GM21390 (cell line): Measurements from ENCODE around the gene CSNK2A3.
"Not testable (repeated sequence)": the region's sequence is repeated elsewhere in the genome, so short reads cannot be mapped to it uniquely, and the experiment has no call there.

Experiments used
- ATAC-seq: cut with Tn5 transposase; IDR thresholded peaks from one replicate; pipeline ENCODE4 v1.9.1; 2021; ENCODE audit not compliant: unreplicated experiment

Gene CSNK2A3

DNA sequence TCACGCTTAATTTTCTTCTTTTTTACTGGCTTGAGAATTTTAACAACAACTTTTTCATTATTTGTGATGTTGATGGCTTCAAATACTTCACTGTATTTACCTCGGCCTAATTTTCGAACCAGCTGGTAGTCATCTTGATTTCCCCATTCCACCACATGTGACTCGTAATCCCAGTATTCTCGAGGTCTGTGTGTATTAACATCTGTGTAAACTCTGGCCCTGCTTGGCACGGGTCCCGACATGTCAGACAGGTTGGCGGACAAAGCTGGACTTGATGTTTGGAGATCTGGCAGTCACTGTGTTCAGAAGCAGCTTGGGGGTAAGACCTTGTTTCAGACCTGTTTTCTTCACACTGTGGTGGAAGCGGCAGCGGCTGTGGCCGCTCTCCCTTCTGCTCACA lies at the start of gene CSNK2A3:
Gene CSNK2A3, minus strand, starts transcription at position 373 of the 400 bp plus-strand sequence. Its CDS starts 131 bp downstream, at position 242.
- not testable (repeated sequence) for ATAC-seq

DNA sequence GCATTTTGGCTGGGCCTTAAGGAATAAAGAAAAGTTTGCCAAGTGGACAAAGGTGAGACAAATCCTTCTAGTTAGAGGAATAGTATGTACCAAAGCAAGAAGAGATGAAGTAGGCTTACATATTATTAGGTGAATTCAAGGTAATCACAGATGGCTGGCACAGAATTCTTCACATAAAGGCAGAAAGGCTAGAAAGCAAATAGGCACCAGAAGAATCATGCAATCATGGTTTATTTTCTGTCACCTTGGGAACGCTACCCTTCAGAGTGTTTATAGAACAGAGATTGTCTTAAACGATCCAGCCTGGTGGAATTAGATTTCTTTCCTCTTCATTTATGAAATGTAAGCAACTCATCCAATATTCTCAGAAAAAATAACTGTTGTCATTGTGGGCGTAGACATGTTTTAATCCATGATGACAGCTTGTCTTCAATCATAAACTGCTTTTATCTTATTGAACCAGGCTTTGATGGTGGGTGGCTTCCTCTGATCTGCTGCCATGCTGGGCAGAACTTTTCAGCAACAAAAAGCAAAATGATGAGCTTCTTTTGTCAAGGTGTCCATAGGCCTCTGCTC lies 49.0 kb upstream of the CSNK2A3 start:
- ATAC-seq = no peak

DNA sequence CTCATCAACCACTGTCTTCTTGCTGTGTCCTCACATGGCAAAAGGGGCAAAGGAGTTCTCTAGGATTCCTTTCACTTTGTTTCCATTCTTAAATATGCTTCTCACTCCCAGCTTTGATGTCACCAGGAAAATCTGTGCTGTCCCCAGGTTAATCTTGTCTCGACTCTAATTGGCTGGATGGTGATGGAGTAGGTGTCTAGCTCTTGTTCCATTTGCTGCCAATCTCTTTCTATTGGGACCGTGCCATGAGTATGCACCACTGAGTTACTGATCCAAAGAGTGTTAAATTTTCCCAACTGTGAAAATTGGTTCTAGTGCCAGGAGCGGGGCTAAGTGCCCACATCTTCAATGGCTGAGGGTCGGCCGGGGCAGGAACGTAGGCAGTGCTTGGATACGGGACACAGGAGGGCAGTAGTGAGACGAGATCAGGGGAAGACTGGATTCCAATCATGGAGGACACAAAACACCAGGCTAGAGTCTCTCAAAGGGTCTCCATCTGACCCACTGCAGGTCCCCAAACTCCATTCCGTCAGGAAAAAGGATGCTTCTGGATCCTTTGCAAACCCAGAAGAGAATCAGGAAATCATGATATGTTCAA lies 47.7 kb upstream of the CSNK2A3 start:
- no peak for ATAC-seq

DNA sequence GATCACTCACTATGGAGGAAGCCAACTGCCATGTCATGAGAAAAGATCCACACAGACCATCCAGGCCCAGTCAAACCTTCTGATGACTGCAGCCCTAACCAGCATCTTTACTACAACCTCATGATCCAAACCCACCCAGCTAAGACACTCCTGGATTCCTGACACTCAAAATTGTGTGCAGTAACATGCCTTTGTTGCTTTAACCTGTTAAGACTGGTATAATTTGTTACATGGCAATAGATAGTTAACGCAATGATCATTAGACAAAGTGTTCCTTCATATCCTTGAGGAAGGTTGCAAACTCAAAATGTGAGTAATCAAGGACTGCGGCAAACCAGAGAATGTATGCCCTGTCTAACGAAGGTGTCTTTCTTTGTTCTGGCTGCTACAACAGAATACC lies 47.1 kb upstream of the CSNK2A3 start:
- no peak for ATAC-seq

DNA sequence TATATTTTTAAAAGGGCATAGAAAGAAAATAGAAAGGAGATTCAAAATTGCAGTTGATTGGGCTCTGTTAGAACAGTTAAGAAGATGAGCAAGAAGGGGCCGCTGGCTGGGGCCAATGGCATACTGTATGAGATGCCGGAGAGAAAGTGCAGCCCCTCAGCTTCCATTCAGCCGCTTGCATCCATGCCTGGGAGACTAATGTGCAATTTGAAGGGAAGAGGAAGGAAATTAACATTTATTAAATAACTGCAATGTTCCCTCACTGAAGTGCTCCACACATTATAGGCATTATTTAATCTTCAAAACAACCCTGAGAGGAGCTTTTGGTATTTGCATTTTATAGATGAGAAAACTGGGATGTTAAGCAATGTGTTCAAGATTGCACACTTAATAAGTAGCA lies 44.7 kb upstream of the CSNK2A3 start:
- ATAC-seq = no peak

DNA sequence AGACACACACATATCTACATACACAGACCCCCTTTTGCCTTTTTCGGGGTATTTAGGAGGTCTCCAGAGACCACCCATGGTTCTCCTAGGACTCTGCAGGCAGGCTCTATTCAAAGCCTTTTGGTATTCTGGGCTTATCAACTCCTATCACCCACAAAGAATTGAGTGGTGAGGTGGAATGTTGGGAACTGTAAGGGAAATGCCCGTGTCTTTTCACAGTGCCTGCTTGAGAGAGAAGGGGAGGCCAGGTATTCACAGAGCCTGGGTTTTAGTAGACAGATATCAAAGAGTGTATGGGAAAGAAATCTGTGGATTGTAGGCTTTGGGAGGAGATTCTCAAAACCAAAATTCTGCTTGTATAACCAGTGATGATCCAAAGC lies 44.0 kb upstream of the CSNK2A3 start:
- no peak for ATAC-seq

DNA sequence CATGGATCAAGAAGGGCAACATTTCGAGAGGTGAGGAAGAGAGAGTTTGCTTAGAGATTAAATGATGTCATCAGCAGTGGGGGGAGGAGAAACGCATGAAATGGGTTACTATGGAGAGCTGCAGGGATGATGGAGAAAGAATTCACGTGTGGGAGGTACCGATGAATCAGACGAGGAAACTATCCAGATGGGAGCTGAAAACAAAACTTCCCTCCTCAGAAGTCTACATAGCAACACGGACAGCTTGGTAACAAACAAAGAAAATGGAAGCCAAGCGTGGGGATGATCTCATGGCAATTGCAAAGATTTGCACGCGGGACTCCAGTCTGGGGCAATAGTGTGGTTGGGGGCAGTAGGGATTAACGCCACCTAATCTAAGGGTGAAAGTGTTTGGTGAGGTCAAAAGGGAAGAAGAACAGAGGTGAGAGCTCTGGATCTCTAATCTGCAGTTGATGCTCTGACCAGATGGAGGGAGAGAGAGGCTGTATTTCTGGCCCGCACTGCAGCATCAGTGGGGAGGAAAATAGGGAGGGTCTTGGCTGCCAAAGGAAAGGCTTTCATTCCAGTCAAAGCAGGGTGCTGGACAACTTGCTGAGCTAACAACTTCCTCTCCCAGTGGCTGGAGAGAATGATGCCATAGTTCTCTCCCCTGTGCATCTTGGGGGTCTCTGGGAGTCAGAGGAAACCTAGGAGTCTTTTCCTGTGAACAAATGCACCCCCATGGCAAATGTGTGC lies 43.4 kb upstream of the CSNK2A3 start:
- ATAC-seq = no peak

DNA sequence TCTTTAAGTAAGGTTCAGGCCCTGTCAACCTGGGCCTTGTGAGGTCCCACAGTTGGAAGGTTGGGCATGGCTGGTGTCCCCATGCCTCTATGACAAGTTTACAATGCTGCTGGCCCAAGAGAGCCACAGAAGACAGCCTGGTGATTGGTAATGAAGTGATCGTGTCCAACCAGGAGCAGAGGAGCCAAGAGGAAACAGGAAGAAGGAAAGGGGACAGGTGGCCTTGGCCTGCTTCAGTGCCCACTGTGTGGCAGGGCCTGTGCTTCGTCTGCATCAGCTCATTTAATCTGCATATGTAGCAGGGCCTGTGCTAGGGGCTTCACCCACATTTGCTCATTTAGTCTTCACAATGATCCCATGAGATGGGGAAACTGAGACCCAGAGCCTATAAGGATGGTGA lies 42.1 kb upstream of the CSNK2A3 start:
- no peak for ATAC-seq

DNA sequence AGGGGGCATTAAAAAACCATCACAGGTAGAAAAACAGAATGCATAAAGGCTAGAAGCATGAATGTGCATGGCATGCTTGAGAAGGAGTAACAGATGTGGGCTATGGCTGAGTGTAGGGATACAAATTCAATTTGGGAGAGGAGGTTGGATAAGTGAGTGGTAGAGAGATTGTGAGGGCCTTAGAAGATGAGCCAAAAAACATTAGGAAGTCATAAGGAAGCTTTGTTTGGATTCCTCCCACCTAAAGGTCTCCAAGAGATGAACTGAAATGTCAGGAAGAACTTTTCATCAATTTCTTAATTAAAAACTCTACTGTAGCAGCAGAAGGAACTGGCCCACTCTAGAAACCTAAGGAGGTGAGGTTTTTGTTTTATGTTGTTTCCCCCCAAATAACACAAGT lies 41.2 kb upstream of the CSNK2A3 start:
- no peak for ATAC-seq

DNA sequence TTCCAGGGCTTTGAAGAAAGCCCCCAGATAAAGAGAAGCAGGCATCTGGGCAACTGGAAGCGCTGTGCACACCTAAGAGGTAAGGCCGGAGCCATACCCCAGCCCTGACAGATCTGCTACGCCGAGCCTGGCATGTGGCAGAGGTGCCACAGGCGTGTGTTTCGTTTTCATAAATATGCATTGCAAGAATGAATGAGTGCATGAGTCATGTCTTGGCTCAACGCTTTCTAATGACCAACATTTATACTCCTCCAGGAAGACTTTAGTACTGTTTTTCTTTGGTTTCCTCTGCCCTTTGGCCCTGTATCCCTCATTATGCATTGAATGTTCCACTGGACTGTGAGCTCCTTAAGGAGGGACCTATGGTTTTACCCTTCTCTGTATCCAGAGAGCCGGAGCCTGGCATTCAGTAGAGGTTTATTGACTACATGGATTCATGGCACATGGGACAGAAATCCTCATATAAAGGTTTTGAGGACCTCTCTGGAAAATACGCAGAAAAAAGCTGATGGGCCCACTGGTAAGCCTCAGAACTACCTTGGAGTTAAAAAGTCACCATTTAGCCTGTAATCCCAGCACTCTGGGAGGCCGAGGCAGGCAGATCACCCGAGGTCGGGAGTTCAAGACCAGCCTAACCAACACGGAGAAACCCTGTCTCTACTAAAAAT lies 38.9 kb upstream of the CSNK2A3 start:
- no peak for ATAC-seq

DNA sequence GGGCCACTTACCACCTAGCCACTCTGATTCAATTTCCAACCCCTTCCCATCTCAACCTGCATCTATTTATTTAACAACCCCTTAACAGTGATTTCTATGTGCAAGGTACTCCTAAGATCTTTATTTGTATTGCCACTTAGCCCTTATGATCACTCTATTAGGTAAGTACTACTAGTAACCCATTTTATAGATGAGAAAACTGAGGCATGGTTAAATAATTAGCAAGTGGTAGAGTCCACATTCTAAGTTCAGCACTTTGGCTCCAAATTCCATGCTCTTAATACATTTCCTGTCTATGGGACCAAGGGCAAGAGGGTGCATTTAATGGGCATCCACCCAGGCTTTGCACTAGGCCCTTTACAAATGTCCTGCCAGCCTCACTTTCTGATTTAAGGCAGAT lies 38.1 kb upstream of the CSNK2A3 start:
- ATAC-seq = no peak

DNA sequence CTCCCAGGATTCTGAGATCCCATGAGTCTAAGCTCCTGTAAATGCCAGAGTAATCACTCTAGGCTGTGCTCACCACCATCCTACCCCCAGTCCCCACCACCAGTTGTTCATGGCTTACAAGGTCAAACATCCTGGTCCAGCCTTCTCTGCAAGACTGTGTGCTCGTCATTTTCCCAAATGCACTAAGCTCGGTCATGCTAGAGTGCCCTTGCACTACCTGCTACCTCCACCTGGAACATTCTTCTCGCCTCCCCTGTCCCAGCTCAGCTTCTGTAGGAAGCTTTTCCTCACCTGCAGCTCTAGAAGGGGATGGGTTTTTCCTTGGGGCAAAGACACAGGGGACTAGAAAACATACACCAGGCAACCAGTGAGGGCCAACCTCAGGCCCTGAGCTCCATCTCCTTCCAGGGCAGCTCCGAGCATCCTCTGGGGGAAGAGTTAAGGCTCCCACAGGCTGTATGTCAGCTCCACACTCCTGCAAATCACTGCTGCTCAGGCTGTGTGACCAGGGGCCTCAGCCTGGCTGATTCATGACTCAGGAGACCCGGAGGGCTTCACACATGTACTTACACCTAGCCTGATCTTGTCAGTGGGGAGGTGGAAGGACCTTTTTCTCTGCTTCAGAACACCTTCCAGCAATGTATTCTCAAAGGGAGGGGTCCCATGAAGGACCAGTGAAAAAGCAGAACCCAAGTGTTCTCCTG lies 37.2 kb upstream of the CSNK2A3 start:
- no peak for ATAC-seq

DNA sequence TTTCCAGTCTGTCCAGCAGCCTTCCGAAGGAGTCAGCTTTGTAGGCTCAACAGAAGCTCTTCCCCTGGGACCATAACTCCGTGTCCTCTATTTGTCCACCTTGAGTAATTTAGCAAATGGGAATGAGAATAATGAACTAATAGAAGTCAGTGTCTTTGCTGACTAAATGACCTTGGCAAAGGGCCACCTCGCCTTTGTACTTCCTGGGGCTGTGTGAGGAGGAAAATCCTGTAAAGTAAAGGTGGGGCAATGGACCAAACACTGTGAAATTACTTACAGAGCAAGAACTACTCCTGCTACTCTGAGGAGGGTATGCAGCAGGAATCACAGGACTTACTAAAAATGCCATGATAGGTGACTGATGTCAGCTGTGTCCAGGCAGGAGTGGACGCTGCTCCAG lies 36.2 kb upstream of the CSNK2A3 start:
- ATAC-seq = no peak

DNA sequence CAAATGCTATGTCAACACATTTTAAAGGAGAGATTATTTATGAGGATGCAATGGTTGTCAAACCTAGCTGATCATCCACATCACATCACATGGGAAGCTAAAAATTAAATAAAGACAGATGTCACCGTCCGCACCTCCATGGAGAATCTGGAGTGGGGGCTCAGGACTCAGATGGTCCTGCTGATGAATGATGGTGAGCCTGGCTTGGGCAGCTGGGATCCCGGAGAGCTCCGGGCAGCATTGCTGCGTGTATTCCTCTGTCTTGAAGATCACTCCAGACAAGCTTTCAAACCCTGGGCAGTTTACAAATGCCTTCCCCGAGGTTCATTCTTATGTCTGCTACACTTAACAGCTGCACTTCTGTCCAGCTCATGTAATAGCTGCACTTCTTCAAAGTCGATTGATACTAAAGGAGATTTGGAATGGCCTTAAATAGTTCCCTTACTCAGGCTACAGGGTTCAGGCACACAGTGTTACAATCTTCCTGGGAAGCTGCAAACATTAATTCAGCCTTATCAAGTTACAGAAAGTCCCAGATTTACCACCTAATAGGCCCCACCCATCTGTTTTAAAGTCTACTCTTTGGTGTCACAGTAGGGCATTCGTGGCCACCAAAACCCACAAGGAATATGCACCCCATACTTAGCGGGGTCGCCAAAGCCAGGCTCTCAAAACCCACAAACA lies 34.7 kb upstream of the CSNK2A3 start:
- no peak for ATAC-seq

DNA sequence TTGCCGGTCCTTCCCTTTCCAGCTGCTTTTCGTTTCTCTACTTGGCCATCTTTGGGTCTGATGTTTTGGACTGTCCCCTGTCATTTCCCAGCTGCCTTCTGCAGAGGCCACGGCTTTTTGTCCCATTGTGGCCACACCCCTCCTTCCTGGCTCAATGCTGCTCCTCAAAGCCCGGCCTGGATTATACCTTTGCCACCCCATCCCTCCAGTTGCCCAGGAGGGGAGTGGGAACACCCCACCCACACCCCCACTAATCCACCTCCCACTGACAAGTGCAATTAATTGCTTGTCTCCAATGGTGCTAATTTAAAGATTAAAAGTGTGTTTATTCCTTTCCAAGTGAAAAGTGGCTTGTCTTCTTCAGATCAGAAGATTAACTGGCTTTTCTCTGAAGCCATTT lies 34.2 kb upstream of the CSNK2A3 start:
- ATAC-seq = no peak

DNA sequence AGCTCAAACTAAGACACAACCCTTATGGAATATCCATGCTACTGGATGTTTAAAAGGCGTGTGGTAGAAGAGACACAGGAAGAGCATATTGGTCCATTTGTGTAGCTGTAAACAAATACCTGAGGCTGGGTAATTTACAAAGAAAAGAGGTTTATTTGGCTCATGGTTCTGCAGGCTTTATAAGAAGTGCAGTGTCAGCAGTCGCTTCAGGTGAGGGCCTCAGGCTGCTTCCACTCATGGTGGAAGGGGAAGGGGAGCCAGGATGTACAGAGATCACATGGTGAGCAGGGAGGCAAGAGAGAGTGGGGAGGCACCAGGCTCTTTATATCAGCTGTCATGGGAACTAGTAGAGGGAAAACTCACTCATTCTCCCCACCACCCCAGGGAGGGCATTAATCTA lies 31.8 kb upstream of the CSNK2A3 start:
- ATAC-seq = no peak

DNA sequence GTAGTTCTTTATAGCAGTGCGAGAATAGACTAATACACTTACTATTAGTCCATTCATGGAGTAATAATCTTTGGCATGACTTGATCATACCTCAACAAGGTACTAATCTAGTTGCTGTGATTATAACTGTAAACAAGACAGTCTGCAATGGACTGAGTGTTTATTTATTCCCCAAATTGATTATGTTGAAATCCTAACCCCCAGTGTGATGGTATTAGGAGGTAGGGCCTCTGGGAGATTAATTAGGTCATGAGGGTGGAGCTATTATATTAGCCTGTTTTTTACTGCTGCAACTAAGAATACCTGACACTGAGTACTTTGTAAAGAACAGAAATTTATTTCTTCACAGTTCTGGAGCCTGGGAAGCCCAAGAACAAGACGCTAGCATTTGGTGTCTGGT lies 30.9 kb upstream of the CSNK2A3 start:
- no peak for ATAC-seq

DNA sequence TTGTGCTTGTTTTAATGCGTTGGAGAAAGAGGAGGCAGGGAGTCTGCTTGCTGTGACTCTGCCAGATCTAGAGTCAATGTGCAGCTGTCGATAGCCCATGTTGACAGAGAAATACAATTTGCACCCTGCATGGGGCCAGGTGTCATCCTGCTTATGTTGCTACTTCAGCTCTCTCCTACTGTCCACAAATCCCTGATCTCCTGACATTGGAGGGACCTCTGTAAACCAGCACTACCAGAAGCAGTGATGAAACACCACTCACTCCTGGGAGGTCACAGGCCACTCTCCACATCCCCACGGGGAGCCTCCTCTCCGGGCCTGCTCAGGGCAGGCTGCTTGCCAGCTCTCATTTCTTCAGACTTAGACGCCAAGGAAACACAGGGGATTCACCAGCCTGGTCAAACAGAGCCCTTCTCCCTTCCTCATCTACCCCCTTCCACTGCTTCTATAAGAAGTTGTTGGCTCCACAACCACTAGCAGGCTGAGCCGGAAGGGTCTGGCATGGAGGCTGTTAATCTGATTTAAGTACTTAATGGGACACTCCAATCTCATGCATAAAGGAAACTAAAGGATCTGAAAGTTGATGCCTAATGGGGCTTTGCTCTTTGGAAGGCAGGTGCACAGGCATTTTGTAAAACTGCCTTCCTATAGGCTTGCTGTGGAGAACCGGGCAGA lies 29.9 kb upstream of the CSNK2A3 start:
- no peak for ATAC-seq

DNA sequence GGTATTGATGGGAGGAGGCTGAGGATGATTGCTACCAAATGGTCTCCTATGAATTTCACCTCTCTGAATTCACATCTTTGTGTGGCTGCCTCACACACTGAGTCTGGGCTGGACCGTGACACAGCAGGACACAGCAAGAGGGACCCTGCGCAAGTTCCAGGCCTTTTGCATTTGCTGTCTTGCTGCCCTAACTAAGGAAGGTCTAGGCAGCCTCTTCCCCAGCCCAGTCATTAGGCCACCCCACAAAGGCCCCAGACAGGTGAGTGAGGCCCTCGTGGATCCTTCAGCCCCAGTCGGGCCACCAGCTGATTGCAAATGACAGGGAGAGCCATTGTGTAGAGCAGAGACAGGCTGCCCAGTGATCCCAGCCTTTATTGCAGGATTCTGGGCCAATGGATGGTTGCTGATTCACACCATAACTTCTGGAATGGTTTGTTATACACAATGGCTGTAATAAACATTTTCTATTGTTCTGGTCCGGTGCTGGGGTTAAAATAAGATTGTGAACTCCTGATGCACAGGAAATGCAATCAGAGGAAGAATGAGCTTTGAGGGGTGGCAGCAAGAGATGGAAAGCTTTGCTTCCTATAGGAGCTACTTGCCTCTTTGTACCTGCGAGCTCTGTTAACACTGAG lies 28.5 kb upstream of the CSNK2A3 start:
- ATAC-seq = no peak

DNA sequence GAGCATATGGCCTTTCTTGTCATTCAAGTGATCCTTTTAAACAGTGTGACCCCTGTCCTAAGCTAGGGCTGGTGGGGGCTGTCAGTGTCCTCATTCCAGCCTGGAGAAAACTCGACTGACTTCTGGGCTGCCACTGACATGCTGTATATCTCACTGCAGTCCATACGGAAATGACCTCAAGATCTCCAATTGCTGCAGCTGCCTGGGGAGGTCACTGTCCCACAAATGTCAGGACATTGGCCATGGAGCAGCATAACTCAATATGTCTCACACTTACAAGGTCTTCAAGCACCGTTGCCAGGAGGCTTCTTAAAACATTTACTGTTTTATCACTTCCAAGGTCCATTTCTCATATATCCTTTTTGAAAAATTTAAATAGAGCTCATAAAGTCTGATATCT lies 27.8 kb upstream of the CSNK2A3 start:
- no peak for ATAC-seq
